Stimulated activated CD8-positive, alpha-beta memory T cell treated with anti-CD3 and anti-CD28 coated beads, Interleukin-12 subunit alpha, Interleukin-12 subunit beta, amount 100 ng/mL, for 4 hours (primary cell): ENCODE results near the gene WDR72.

ENCODE experiments used
- DNase-seq: peaks from one replicate; pipeline ENCODE4 v3.0.0-alpha.2; 2020; ENCODE audit warnings: low read depth

Gene WDR72

GRCh38 chr15:53534105-53534839, 225.2 kb downstream of the WDR72 start:
- DNase-seq, result no peak

GRCh38 chr15:53530761-53531160, 228.7 kb downstream of the WDR72 start:
- DNase-seq, result no peak

DNA sequence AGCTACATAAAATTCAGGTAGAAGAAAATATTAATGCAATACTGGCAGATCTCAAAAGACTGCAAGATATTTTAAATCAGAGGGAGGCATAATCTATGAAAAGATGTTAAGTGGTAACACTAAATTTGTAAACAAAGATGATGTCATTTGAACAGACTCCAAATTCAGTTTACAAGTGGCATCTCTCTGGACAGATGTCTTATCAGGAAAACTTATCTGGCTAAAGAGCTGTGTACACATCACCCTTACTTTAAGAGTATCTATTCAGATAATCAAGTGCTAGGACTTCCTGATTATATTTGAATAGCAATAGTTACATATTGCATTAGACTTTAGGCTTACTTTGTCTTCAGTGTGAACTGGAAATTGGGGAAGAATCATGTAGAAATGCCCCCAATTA, 231.5 kb downstream of the WDR72 start:
- no peak for DNase-seq

GRCh38 chr15:53525894-53526293, 233.6 kb downstream of the WDR72 start:
- no peak for DNase-seq

DNA sequence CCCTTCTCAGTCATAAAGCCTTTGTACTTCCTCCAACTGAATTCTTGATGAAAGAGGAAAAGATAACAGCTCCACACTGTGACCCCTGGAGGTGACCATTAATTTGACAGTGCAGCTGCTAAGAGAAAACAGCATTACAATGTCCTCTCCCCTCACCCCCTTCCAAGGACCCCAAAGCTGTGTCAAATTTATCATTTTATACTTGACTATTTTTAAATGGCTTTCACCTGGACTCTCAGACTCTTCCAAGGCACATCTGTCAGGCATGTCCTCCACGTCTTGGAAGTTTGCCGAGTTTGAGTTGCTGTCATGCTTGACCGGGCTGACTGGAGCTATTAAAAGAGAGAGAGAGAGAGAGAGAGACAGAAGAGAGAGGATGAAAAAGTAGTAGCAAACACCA, 236.5 kb downstream of the WDR72 start:
- no peak for DNase-seq

- no peak for DNase-seq
Observed at GRCh38 chr15:53520996-53521395, 238.5 kb downstream of the WDR72 start.

DNA sequence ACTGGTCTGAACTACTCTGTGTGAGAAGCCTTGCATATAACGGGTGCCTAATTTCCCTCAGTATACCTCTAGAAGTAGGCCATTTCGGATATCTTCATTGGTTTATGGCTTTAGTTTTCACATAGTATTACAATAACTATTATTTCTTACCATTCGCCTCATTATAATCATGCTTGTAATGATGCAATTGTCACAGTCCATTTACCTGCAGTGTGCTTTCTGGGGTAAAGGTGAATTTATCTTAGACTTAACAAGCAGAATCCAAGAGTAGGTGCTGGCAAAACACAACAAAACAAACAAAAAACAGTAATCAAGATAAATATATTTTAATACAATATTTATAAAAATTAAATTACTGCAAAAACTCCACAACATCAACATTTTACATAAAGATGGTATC, 246.0 kb downstream of the WDR72 start:
- DNase-seq, result no peak

- DNase-seq, result no peak
Observed at GRCh38 chr15:53512029-53512428, 247.4 kb downstream of the WDR72 start.

- no peak for DNase-seq
Observed at GRCh38 chr15:53511175-53511574, 248.3 kb downstream of the WDR72 start.

- no peak for DNase-seq
Observed at GRCh38 chr15:53506370-53506769, 253.1 kb downstream of the WDR72 start.

DNA sequence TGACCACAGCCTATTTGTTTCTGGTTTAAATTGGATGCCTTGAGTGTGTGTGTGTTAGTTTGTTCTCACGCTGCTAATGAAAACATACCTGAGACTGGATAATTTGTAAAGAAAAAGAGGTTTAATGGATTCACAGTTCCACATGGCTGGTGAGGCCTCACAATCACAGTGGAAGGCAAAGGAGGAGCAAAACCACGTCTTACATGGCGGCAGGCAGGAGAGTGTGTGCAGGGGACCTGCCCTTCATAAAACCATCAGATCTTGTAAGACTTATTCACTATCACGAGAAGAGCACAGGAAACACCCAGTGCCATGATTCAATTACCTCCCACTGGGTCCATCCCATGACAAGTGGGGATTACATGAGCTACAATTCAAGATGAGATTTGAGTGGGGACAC, 260.5 kb downstream of the WDR72 start:
- DNase-seq, result no peak

DNA sequence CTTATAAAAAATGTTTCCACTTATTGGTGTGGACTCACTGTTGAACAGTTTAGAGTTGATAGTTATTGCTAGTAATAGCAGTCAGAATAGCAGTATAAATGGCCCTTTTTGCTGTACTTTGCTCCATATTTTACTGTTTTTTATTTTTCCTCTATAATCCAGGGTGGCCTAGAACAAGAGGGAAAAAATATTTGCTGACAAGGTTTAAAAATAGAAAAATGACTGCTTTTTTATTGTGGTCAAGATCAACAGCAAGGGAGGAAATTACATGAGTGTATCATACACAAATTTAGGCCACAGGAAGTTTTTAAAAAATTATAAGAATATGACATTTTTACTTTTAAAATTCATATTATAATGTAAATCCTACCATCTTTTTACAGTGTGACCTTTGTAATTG, 269.1 kb downstream of the WDR72 start:
- no peak for DNase-seq

DNA sequence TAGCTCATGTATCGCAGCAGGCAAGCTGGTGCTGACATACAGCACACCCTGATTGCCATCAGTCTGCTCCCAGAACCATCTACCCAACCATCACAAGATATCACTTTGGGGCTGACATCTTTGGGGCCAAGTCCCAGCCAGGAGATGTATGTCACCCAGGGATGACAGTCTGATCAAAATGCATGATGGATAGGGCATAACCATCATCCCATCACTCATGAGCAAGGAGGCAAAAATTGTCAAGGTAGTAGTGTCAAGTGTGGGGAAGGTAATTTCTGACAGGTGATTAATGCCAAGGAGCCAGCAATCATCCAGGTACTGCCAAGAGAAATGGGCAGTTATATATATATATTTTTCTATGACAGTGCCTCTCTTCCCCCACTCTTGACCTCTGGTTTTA, 277.4 kb downstream of the WDR72 start:
- DNase-seq, result no peak

DNA sequence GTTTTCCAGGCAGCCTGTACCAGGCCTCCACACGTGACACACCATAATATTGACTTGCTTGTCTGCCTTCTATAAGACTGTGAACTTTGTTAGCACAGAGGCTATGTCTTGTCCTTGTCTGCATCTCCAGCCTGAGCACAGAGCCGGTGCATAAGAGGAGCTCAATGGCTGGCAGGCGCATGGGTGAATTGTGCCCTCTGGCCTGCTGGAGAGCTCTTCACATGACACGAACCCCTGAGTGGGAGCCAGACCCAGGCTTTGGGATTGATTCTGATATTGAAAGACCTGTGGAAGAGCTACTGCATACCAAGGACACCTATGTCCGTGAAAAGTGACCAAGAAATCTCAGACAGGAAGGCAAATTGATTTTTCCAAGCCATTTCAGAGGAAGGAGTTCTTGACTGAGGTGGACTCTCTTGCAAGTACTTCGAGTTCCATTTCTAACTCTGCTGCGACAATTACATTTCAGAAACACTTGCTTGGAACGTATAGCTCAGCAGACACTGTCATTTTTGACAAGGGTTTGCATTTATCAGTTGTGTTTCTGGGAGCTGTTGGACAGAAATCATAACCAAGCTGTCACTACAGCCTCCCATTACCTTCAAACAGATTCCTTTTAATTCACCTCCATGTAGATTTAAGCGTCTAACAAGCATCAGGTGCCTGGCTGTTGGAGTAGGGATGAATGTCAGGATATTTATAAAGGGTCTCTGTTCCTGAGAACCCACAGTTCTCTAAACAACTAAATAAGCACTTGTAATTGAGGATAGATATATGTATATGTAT, 281.3 kb downstream of the WDR72 start:
- no peak for DNase-seq

DNA sequence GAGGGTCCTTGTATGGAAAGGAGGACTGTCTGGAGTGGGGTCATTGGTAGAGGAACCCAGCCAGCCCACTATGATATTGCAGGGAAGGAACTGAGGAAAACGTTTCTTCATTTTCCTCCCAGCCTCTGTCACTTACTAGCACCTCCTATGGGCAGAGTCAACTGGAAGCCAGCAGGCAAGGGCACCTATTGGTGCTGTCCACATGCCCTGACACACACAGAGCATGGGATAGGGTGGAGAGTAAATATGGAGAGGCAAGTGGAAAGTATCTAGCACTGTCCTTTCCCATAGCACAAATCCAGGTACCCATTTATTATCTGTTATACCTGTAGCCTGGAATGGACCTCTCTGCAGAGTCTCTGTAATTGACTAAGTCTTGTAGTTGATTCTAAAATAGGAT, 285.6 kb downstream of the WDR72 start:
- DNase-seq, result no peak

GRCh38 chr15:53473435-53473834, 286.0 kb downstream of the WDR72 start:
- DNase-seq, result no peak

- no peak for DNase-seq
Observed at GRCh38 chr15:53472883-53473282, 286.6 kb downstream of the WDR72 start.

DNA sequence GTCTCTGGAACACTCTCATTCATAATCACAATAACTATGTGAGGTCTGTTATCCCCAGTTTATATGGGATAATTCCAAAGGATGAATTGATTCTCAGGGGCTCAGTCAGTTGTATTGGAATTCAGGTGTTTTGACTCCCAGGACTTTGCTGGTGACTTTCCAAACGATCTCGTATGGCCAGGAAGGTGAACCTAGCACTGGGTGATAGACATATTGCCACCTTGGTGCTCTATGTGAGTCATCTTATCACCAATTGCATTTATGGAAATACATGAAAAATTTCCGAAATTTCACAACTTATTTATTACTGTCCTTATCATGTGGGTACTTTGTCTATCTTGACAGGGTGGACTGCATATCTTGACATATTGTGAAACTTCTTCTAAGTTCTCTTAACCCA, 287.3 kb downstream of the WDR72 start:
- DNase-seq, result no peak

- DNase-seq, result no peak
Observed at GRCh38 chr15:53470743-53471142, 288.7 kb downstream of the WDR72 start.

DNA sequence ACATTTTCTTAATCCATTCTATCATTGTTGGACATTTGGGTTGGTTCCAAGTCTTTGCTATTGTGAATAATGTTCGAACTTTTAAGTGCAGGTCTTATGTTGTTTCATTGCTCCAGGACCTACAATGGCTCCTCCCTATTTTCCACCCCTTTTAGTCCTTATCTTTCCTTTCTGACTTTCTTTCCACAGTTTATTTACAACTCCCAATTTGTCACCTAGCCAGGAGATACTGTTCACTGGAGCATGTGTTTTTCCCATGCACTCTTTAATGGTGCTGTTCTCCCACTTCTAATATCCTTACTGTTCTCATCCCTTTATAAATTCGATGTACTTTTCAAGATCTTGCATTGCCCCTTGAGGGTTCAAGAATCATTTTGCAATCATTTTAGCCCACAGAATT, 290.0 kb downstream of the WDR72 start:
- DNase-seq, result no peak
